Activated naive CD4-positive, alpha-beta T cell treated with anti-CD3 and anti-CD28 coated beads, Interleukin-2, amount 50 U/mL, for 24 hours (primary cell): ENCODE results near the gene CST4.
"Not testable (repeated sequence)": the region's sequence is repeated elsewhere in the genome, so short reads cannot be mapped to it uniquely, and the experiment has no call there.

Experiments
- H3K27ac Mint-ChIP-seq: one replicate; pipeline ENCODE4 v1.8.0; 2021; ENCODE audit warnings: mild to moderate bottlenecking, mixed read lengths
- H3K27me3 Mint-ChIP-seq: one replicate; pipeline ENCODE4 v1.8.0; 2021; ENCODE audit warnings: mixed read lengths
- H3K36me3 Mint-ChIP-seq: one replicate; pipeline ENCODE4 v1.8.0; 2021; ENCODE audit warnings: mixed read lengths
- H3K4me1 Mint-ChIP-seq: one replicate; pipeline ENCODE4 v1.8.0; 2021; ENCODE audit warnings: mixed read lengths
- H3K4me3 Mint-ChIP-seq: one replicate; pipeline ENCODE4 v1.8.0; 2021; ENCODE audit warnings: mild to moderate bottlenecking, mixed read lengths
- H3K9me3 Mint-ChIP-seq: one replicate; pipeline ENCODE4 v1.8.0; 2021; ENCODE audit warnings: mixed read lengths

Gene CST4

GRCh38 chr20:23694178-23695067, 5.6 kb upstream of the CST4 start:
- H3K4me3 Mint-ChIP-seq, H3K9me3 Mint-ChIP-seq, H3K27ac Mint-ChIP-seq, H3K4me1 Mint-ChIP-seq, H3K27me3 Mint-ChIP-seq, H3K36me3 Mint-ChIP-seq: not testable (repeated sequence)

GRCh38 chr20:23692725-23693619, 4.1 kb upstream of the CST4 start:
- H3K4me1 Mint-ChIP-seq, H3K36me3 Mint-ChIP-seq, H3K4me3 Mint-ChIP-seq, H3K9me3 Mint-ChIP-seq, H3K27ac Mint-ChIP-seq, H3K27me3 Mint-ChIP-seq: not testable (repeated sequence)

- no peaks in the 10 kb centered on the region for H3K4me1 Mint-ChIP-seq
- no peak overlapping the region for H3K27ac Mint-ChIP-seq
- H3K4me3 Mint-ChIP-seq = no peak overlapping the region
- H3K36me3 Mint-ChIP-seq = no peaks in the 10 kb centered on the region
- peaks cover 5% of the 10 kb centered on the region for H3K27me3 Mint-ChIP-seq
- H3K9me3 Mint-ChIP-seq = no peaks in the 10 kb centered on the region
Measured at GRCh38 chr20:23691675-23692074, 2.8 kb upstream of the CST4 start.

- Mint-ChIP-seq H3K27ac (no peak overlapping the region), H3K36me3 (no peaks in the 10 kb centered on the region), H3K9me3 (no peaks in the 10 kb centered on the region), H3K4me3 (no peak overlapping the region), H3K27me3 (peaks cover 5% of the 10 kb centered on the region), H3K4me1 (no peaks in the 10 kb centered on the region)
Measured at GRCh38 chr20:23690581-23690980, 1.7 kb upstream of the CST4 start.

GRCh38 chr20:23689399-23689690, 507 bp upstream of the CST4 start:
- no peak overlapping the region for H3K4me3 Mint-ChIP-seq
- peaks cover 7% of the 10 kb centered on the region for H3K27me3 Mint-ChIP-seq
- H3K9me3 Mint-ChIP-seq = no peaks in the 10 kb centered on the region
- no peak overlapping the region for H3K27ac Mint-ChIP-seq
- no peaks in the 10 kb centered on the region for H3K36me3 Mint-ChIP-seq
- no peaks in the 10 kb centered on the region for H3K4me1 Mint-ChIP-seq

GRCh38 chr20:23687986-23688385, 852 bp downstream of the CST4 start:
- Mint-ChIP-seq H3K4me3 (no peak overlapping the region), H3K9me3 (no peaks in the 10 kb centered on the region), H3K27me3 (peaks cover 3% of the 10 kb centered on the region), H3K27ac (no peak overlapping the region), H3K36me3 (no peaks in the 10 kb centered on the region), H3K4me1 (no peaks in the 10 kb centered on the region)

GRCh38 chr20:23686046-23686750, 2.6 kb downstream of the CST4 start:
- no peak overlapping the region for H3K27ac Mint-ChIP-seq
- no peaks in the 10 kb centered on the region for H3K36me3 Mint-ChIP-seq
- no peaks in the 10 kb centered on the region for H3K9me3 Mint-ChIP-seq
- no peaks in the 10 kb centered on the region for H3K4me1 Mint-ChIP-seq
- H3K4me3 Mint-ChIP-seq = no peak overlapping the region
- H3K27me3 Mint-ChIP-seq = peaks cover 5% of the 10 kb centered on the region

- H3K27ac Mint-ChIP-seq, H3K27me3 Mint-ChIP-seq: not testable (repeated sequence)
Measured at GRCh38 chr20:23685529-23685896, 3.3 kb downstream of the CST4 start.

GRCh38 chr20:23684261-23684660, 4.6 kb downstream of the CST4 start:
- no peak overlapping the region for H3K27ac Mint-ChIP-seq
- H3K27me3 Mint-ChIP-seq = peaks cover 12% of the 10 kb centered on the region
- no peaks in the 10 kb centered on the region for H3K36me3 Mint-ChIP-seq
- H3K9me3 Mint-ChIP-seq = no peaks in the 10 kb centered on the region
- no peaks in the 10 kb centered on the region for H3K4me1 Mint-ChIP-seq
- H3K4me3 Mint-ChIP-seq = no peak overlapping the region

More at GRCh38 chr20:23685529-23685896, 3.3 kb downstream of the CST4 start:
- not testable (repeated sequence) for H3K36me3 Mint-ChIP-seq, H3K4me3 Mint-ChIP-seq, H3K4me1 Mint-ChIP-seq, H3K9me3 Mint-ChIP-seq

GRCh38 chr20:23683807-23684206, 5.0 kb downstream of the CST4 start:
- peaks cover 12% of the 10 kb centered on the region for H3K27me3 Mint-ChIP-seq
- no peaks in the 10 kb centered on the region for H3K4me1 Mint-ChIP-seq
- H3K27ac Mint-ChIP-seq = no peak overlapping the region
- H3K9me3 Mint-ChIP-seq = no peaks in the 10 kb centered on the region
- no peak overlapping the region for H3K4me3 Mint-ChIP-seq
- no peaks in the 10 kb centered on the region for H3K36me3 Mint-ChIP-seq

- H3K9me3 Mint-ChIP-seq = no peaks in the 10 kb centered on the region
- peaks cover 12% of the 10 kb centered on the region for H3K27me3 Mint-ChIP-seq
- no peaks in the 10 kb centered on the region for H3K36me3 Mint-ChIP-seq
- no peak overlapping the region for H3K4me3 Mint-ChIP-seq
- H3K27ac Mint-ChIP-seq = no peak overlapping the region
- no peaks in the 10 kb centered on the region for H3K4me1 Mint-ChIP-seq
Measured at GRCh38 chr20:23683281-23683680, 5.6 kb downstream of the CST4 start.

GRCh38 chr20:23680146-23680545, 8.7 kb downstream of the CST4 start:
- H3K4me3 Mint-ChIP-seq = no peak overlapping the region
- no peaks in the 10 kb centered on the region for H3K36me3 Mint-ChIP-seq
- H3K27me3 Mint-ChIP-seq = peaks cover 10% of the 10 kb centered on the region
- H3K9me3 Mint-ChIP-seq = no peaks in the 10 kb centered on the region
- no peaks in the 10 kb centered on the region for H3K4me1 Mint-ChIP-seq
- H3K27ac Mint-ChIP-seq = no peak overlapping the region

GRCh38 chr20:23679133-23680092, 9.4 kb downstream of the CST4 start:
- H3K4me1 Mint-ChIP-seq = no peaks in the 10 kb centered on the region
- H3K36me3 Mint-ChIP-seq = no peaks in the 10 kb centered on the region
- H3K27me3 Mint-ChIP-seq = peaks cover 10% of the 10 kb centered on the region
- no peak overlapping the region for H3K27ac Mint-ChIP-seq
- no peak overlapping the region for H3K4me3 Mint-ChIP-seq
- H3K9me3 Mint-ChIP-seq = no peaks in the 10 kb centered on the region

GRCh38 chr20:23673209-23673608, 15.6 kb downstream of the CST4 start:
- H3K27ac Mint-ChIP-seq = no peak overlapping the region
- H3K4me3 Mint-ChIP-seq = no peak overlapping the region
- H3K9me3 Mint-ChIP-seq = no peaks in the 10 kb centered on the region
- no peaks in the 10 kb centered on the region for H3K4me1 Mint-ChIP-seq
- no peaks in the 10 kb centered on the region for H3K36me3 Mint-ChIP-seq
- peaks cover 2% of the 10 kb centered on the region for H3K27me3 Mint-ChIP-seq

- H3K9me3 Mint-ChIP-seq = no peaks in the 10 kb centered on the region
- peaks cover 2% of the 10 kb centered on the region for H3K27me3 Mint-ChIP-seq
- H3K4me1 Mint-ChIP-seq = no peaks in the 10 kb centered on the region
- H3K36me3 Mint-ChIP-seq = no peaks in the 10 kb centered on the region
- H3K4me3 Mint-ChIP-seq = no peak overlapping the region
- H3K27ac Mint-ChIP-seq = no peak overlapping the region
Measured at GRCh38 chr20:23672158-23672557, 16.7 kb downstream of the CST4 start.
